NT2/D1 (cell line): ENCODE data around the gene TNFRSF14.

Experiments used
- DNase-seq: peaks from one replicate; pipeline ENCODE4 v3.0.0-alpha.2; 2011; ENCODE audit warnings: low read depth, low spot score
- H3K27me3 ChIP-seq: 2 replicates; pipeline ENCODE4 v1.6.0; 2011; ENCODE audit warnings: mild to moderate bottlenecking; ENCODE audit not compliant: insufficient read length, insufficient read depth
- H3K36me3 ChIP-seq: 2 replicates; pipeline ENCODE4 v1.6.1; 2011; ENCODE audit warnings: mild to moderate bottlenecking, low read length, mixed read lengths; ENCODE audit not compliant: insufficient read depth, insufficient read length
- H3K4me1 ChIP-seq: 2 replicates; pipeline ENCODE4 v1.5.1; 2011; ENCODE audit not compliant: insufficient read depth, insufficient read length
- H3K4me3 ChIP-seq: 2 replicates; pipeline ENCODE4 v1.5.1; 2011; ENCODE audit warnings: low read depth; ENCODE audit not compliant: insufficient read length
- H3K9ac ChIP-seq: 2 replicates; pipeline ENCODE4 v1.6.0; 2011; ENCODE audit warnings: low read depth; ENCODE audit not compliant: insufficient read length
- H3K9me3 ChIP-seq: 2 replicates; pipeline ENCODE4 v1.5.1; 2011; ENCODE audit warnings: mild to moderate bottlenecking, low read length; ENCODE audit not compliant: insufficient read depth
- SUZ12 ChIP-seq: IDR thresholded peaks from 2 replicates; pipeline ENCODE4 v1.6.1; 2011; ENCODE audit not compliant: insufficient read length, insufficient read depth; ENCODE audit errors: extremely low read depth
- YY1 ChIP-seq: IDR thresholded peaks from 2 replicates; pipeline ENCODE4 v1.6.1; 2011; ENCODE audit not compliant: insufficient read length, insufficient read depth
- ZNF274 ChIP-seq: IDR thresholded peaks from 2 replicates; pipeline ENCODE4 v1.6.1; 2011; ENCODE audit warnings: mild to moderate bottlenecking, low read depth, low read length

The TNFRSF14 gene

DNA sequence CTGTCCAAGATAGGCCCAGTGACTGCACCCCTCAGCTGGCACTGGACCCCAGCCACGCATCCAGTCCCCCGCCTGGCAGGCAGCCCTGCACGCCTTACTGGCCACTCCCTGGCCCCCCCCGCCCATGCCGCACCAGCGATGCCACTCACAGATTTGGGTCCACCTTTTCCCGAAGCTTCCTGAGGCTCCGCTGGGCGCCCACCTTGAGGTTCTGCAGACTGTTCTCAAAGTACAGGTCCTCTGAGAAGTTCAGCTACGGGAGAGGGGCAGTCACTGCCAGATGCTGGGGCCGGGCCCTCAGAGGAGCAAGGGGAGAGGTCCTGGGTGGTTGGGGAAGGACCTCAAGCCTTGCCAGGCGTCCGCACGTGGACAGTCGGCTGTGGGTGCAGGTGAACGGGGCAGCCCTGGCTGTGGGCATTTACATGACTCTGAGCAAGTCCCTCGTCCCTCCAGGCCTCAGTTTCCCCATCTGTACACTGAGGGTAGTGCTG, 38.5 kb downstream of the TNFRSF14 start:
- DNase-seq = no peak
- Histone ChIP-seq H3K9ac (no peak overlapping the region), H3K4me1 (no peaks in the 10 kb centered on the region), H3K4me3 (no peak overlapping the region), H3K27me3 (no peaks in the 10 kb centered on the region), H3K36me3 (no peaks in the 10 kb centered on the region), H3K9me3 (peaks cover 19% of the 10 kb centered on the region; the same call in 1 of the 2 replicates)
- TF ChIP-seq SUZ12 (no peak), YY1 (no peak), ZNF274 (no peak)

DNA sequence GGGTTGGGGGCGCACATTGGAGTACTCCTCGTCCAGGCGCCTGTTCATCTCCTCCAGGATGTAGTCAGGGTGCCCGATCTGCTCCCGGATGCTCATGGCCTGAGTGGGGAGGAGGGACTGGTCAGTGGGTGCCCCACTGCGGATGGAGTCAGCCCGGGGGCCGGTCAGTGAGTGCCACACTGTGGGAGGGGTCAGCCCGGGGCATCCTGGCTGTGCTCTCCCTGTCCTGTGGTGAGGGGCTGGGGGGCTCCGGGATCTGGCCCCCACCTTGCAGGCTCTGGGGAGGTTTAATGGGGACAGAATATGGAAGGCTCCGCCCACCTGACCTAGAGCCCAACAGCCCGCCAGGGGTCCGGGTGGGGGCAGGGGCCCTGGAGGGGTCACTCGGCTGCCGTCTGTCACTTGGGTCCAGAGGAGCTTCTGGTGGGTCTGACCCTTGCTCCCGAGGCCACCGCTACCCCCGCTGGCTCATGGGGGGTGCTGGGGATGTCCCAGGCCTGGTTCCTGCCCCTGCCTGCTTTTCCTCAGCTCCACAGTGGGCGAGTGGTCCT, 39.2 kb downstream of the TNFRSF14 start:
- TF ChIP-seq SUZ12 = no peak
- TF ChIP-seq YY1 = no peak
- TF ChIP-seq ZNF274 = no peak
- H3K9me3 ChIP-seq = peaks cover 17% of the 10 kb centered on the region; the same call in 1 of the 2 replicates
- H3K36me3 ChIP-seq = no peaks in the 10 kb centered on the region
- H3K9ac ChIP-seq = no peak overlapping the region
- DNase-seq = no peak
- no peak overlapping the region for H3K4me3 ChIP-seq
- no peaks in the 10 kb centered on the region for H3K4me1 ChIP-seq
- H3K27me3 ChIP-seq = no peaks in the 10 kb centered on the region

DNA sequence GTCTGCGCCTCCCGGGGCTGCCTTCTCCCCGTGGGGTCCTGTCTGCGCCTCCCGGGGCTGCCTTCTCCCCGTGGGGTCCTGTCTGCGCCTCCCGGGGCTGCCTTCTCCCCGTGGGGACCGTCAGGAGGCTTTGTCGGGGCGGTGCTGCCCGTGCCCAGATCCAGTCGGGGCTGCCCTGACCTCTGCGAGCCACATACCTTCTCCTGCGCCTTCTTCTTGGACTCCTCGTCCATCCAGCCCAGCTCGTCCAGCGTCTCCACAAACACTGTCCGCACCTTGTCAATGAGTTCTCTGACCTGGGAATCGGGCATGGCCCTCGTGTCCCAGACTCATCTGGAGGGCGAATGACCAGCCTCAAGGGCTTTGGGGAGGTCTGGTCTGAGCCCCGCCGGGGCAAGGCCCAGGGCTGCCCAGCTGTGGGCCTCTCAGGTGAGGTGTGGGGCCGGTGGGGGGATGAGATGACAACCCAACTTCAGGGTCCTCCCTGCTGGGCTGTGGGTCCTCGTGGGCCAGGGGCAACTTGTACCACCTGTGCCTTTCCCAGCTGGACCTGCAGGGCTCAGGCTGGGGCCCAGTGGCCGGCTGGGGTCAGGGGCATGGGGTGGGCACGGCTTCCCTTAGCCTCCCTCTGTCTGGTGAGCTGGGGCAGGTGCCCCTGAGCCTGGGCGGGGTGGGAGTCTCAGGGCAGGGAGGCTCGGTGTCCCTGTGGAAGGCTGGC, 39.8 kb downstream of the TNFRSF14 start:
- TF ChIP-seq ZNF274 (no peak), YY1 (no peak), SUZ12 (no peak)
- Histone ChIP-seq H3K27me3 (no peaks in the 10 kb centered on the region), H3K9me3 (peaks cover 11% of the 10 kb centered on the region; the same call in 1 of the 2 replicates), H3K4me3 (no peak overlapping the region), H3K4me1 (no peaks in the 10 kb centered on the region), H3K9ac (no peak overlapping the region), H3K36me3 (no peaks in the 10 kb centered on the region)
- DNase-seq = no peak

DNA sequence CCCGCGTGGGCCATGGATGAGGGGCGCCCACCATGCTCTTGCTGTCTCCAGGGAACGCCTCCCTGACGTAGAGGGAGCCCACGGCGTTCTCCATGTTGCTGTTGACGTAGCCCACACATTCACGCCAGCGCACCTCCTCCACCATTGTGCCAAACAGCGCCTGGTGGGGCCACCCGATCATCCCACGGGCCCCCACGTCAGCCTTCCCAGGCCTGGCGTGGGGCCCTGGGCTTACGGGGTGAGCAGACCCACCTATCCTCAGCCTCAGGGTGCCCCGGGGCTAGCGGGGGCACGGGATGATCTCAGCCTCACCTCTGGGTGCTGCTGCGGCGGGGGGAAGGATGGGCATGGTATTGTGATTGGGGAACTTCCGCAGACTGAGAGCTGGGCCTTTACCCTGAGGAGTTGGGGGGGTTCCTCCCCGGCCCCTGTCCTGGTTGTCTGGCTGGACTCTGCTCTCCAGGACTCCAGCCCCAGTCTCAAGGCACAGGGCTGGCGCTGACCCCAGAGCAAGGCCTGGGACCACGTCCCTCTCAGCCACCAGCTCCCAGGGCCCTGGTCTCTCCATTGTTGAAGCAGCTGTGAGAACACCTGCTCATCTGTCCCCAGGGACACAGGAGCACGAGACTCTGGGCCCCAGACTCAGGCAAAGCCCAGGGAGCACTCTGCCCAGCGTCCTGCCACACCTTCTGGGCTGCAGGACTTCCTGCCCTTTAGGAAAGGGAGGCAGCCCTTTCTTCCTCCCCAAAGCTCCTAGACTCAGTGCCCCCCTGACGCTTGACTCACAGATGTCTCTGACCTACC, 40.6 kb downstream of the TNFRSF14 start:
- Histone ChIP-seq H3K27me3 (no peaks in the 10 kb centered on the region), H3K9me3 (peaks cover 3% of the 10 kb centered on the region; the same call in 1 of the 2 replicates), H3K9ac (no peak overlapping the region), H3K4me3 (no peak overlapping the region), H3K36me3 (no peaks in the 10 kb centered on the region), H3K4me1 (no peaks in the 10 kb centered on the region)
- DNase-seq = no peak
- TF ChIP-seq SUZ12 (no peak), YY1 (no peak), ZNF274 (no peak)

DNA sequence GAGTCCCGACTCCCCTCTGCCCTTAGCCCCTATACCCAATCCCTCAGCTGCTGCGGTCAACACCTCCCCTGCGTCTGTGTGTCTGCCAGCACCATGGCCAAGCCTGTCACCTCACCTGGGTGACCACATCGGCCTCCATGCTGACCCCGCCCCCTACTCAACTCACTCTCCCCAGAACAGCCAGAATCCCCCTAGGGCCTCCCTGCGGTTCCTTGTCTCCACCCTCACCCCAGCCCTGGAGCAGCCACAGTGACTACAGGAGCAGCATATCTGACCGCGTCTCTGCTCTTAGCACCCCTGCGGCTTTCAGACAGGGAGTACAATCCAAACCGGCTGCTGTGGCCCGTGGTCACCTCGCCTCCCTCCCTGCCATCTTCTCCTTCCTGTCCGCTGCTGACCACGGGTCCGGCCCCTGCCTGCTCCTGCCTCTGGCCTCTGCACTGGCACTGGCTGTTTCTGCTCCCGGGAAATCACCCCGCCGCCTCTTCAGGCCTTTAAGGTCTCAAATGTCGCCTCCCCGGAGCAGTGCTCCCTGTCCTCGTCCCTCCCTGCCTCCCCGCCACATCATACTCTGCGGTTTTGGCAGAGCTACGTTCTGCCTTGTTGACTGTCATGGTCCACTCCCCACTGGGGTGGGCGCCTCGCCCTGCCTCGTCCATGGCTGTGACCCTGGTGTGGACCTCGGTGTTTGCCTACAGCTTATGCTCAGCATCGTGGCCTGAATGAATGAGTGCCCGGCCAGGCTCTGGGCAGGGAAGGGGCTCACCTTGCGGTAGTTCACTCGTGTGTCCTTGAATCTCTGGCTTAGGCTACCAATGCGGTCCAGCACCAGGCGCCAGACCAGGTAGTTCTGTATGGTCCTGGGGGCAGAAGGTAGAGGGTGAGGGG, 41.5 kb downstream of the TNFRSF14 start:
- Histone ChIP-seq H3K27me3 (no peaks in the 10 kb centered on the region), H3K36me3 (no peaks in the 10 kb centered on the region), H3K9ac (no peak overlapping the region), H3K4me3 (no peak overlapping the region), H3K9me3 (no peaks in the 10 kb centered on the region), H3K4me1 (no peaks in the 10 kb centered on the region)
- DNase-seq = no peak
- TF ChIP-seq YY1 = no peak
- TF ChIP-seq ZNF274 = no peak
- no peak for TF ChIP-seq SUZ12

DNA sequence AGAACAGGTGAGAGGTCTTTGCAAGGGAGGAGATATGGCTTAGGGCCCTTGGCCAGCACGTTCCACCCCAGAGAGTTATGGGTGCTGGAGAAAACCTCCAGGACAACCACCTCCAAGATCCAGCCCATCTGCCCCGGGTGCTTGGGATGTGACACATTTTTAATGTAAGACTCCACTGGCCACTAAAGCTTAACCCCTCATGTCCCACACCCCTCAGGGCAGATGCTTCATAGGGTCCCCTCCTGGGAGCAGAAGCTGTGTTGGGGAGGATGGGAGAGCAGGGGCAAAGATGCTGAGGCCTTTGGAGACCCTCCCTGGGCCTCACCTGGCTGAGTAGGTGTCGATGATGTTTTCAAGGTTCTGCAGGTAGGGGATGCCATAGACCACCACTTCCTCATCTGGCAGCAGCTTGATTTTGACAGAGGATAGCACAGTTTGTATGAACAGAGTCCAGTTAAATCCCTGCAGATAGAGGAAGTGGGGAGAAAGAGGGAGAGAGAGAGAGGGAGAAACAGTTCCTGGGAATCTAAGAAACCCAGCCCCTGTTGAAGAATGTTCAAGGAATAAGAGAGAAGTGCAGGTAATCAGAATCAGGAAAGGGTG, 42.3 kb downstream of the TNFRSF14 start:
- no peak overlapping the region for H3K4me3 ChIP-seq
- no peaks in the 10 kb centered on the region for H3K36me3 ChIP-seq
- no peaks in the 10 kb centered on the region for H3K9me3 ChIP-seq
- DNase-seq = no peak
- TF ChIP-seq SUZ12 (no peak), ZNF274 (no peak), YY1 (no peak)
- H3K4me1 ChIP-seq = no peaks in the 10 kb centered on the region
- no peak overlapping the region for H3K9ac ChIP-seq
- no peaks in the 10 kb centered on the region for H3K27me3 ChIP-seq
